IMR-90 (cell line): Measurements from ENCODE around the gene ZNF302. TPM values are rescaled to one million over a fixed set of nuclear protein-coding genes. Genes with fewer than 3 reads are reported as not detected.

Experiments
- ATAC-seq: fragments of 200-7000 bp; cut with Tn5 transposase; 2 replicates; pipeline ENCODE4 v1.9.1; 2020; ENCODE audit warnings: low read depth, mild to moderate bottlenecking, moderate library complexity
- BruUV-seq: library from RNA; stranded (reverse); fragments of 400-500 nt; replicated peaks from 2 replicates; lab custom pipeline; 2021; lab: Mats Ljungman, UMichigan
- CTCF ChIA-PET: fragments of 300-600 bp; formaldehyde crosslinking; extraction: SDS; loops from one replicate; lab custom pipeline; 2021; ENCODE audit warnings: antibody characterized with exemption; lab: Yijun Ruan, JAX
- POLR2A ChIA-PET: fragments of 300-600 bp; sonication (Branson Sonifier 250); formaldehyde crosslinking; loops from one replicate; lab custom pipeline; 2022; ENCODE audit warnings: antibody characterized with exemption; ENCODE audit not compliant: unreplicated experiment; lab: Charles Lee
- DNase-seq: peaks from one replicate; pipeline ENCODE4 v3.0.0; 2013
- H2AFZ ChIP-seq: replicated peaks from 2 replicates; pipeline ENCODE3; 2013; ENCODE audit warnings: low read length, mild to moderate bottlenecking; ENCODE audit not compliant: poor library complexity
- H2AK5ac ChIP-seq: 2 replicates; pipeline ENCODE4 v1.6.1; 2013; ENCODE audit warnings: low read depth, low read length, inconsistent platforms
- H2AK9ac ChIP-seq: replicated peaks from 2 replicates; pipeline ENCODE3; 2013; ENCODE audit warnings: mild to moderate bottlenecking, low read depth, low read length, moderate library complexity; ENCODE audit not compliant: poor library complexity
- H2BK120ac ChIP-seq: 2 replicates; pipeline ENCODE4 v1.6.1; 2013; ENCODE audit warnings: low read depth, low read length, inconsistent platforms
- H2BK15ac ChIP-seq: 3 replicates; pipeline ENCODE4 v1.6.1; 2013; ENCODE audit warnings: low read depth, low read length, inconsistent platforms
- H2BK20ac ChIP-seq: 2 replicates; pipeline ENCODE4 v1.6.1; 2013; ENCODE audit warnings: low read depth, mild to moderate bottlenecking, inconsistent platforms, low read length, moderate library complexity
- H2BK5ac ChIP-seq: 2 replicates; pipeline ENCODE4 v1.6.1; 2013; ENCODE audit warnings: mild to moderate bottlenecking, low read depth, low read length, inconsistent platforms; ENCODE audit not compliant: poor library complexity, severe bottlenecking
- H3K14ac ChIP-seq: replicated peaks from 2 replicates; pipeline ENCODE4 v1.6.1; 2013; ENCODE audit warnings: low read depth, low read length, inconsistent platforms
- H3K18ac ChIP-seq: 2 replicates; pipeline ENCODE4 v1.6.1; 2013; ENCODE audit warnings: low read depth, low read length, control low read depth
- H3K23ac ChIP-seq: 2 replicates; pipeline ENCODE4 v1.6.1; 2013; ENCODE audit warnings: low read depth, low read length, inconsistent platforms
- H3K27ac ChIP-seq: 2 replicates; pipeline ENCODE4 v1.5.1; 2013; ENCODE audit warnings: mild to moderate bottlenecking, control low read depth, low read length; ENCODE audit not compliant: insufficient read depth
- H3K27me3 ChIP-seq: 2 replicates; pipeline ENCODE4 v1.6.1; 2013; ENCODE audit warnings: low read length; ENCODE audit not compliant: control insufficient read depth, insufficient read depth
- H3K36me3 ChIP-seq: 2 replicates; pipeline ENCODE4 v1.6.1; 2013; ENCODE audit warnings: low read length, mixed read lengths; ENCODE audit not compliant: control insufficient read depth, insufficient read depth
- H3K4ac ChIP-seq: 2 replicates; pipeline ENCODE4 v1.6.1; 2013; ENCODE audit warnings: low read depth, low read length, inconsistent platforms
- H3K4me1 ChIP-seq: 2 replicates; pipeline ENCODE4 v1.6.1; 2013; ENCODE audit warnings: low read length, mixed read lengths; ENCODE audit not compliant: control insufficient read depth, insufficient read depth
- H3K4me2 ChIP-seq: 2 replicates; pipeline ENCODE4 v1.6.1; 2013; ENCODE audit warnings: low read depth, mild to moderate bottlenecking, control low read depth, low read length, moderate library complexity
- H3K4me3 ChIP-seq: 2 replicates; pipeline ENCODE4 v1.5.1; 2013; ENCODE audit warnings: low read depth, mild to moderate bottlenecking, control low read depth, low read length, moderate library complexity; ENCODE audit not compliant: insufficient read depth
- H3K56ac ChIP-seq: 2 replicates; pipeline ENCODE4 v1.6.1; 2013; ENCODE audit warnings: low read length, inconsistent platforms; ENCODE audit not compliant: insufficient read depth; ENCODE audit errors: extremely low read depth
- H3K79me1 ChIP-seq, 2 experiments: 2 replicates each; pipeline ENCODE4 v1.6.1; 2013; ENCODE audit warnings: low read length in 2 of 2, inconsistent platforms in 1 of 2, low read depth in 1 of 2
- H3K9ac ChIP-seq: 2 replicates; pipeline ENCODE4 v1.6.1; 2013; ENCODE audit warnings: low read depth, low read length, control low read depth
- H3K9me1 ChIP-seq: 2 replicates; pipeline ENCODE4 v1.6.1; 2013; ENCODE audit warnings: low read length, inconsistent platforms; ENCODE audit not compliant: insufficient read depth
- H3K9me3 ChIP-seq: 2 replicates; pipeline ENCODE4 v1.6.1; 2013; ENCODE audit warnings: low read length; ENCODE audit not compliant: control insufficient read depth, insufficient read depth
- H4K20me1 ChIP-seq: 2 replicates; pipeline ENCODE4 v1.6.1; 2013; ENCODE audit warnings: low read length, inconsistent platforms; ENCODE audit not compliant: insufficient read depth
- H4K5ac ChIP-seq: 2 replicates; pipeline ENCODE4 v1.6.1; 2013; ENCODE audit warnings: mild to moderate bottlenecking, low read depth, low read length, control low read depth
- H4K8ac ChIP-seq, 2 experiments: 2 replicates each; pipeline ENCODE4 v1.6.1; 2013; ENCODE audit warnings: low read depth in 2 of 2, low read length in 2 of 2, control low read depth in 1 of 2, inconsistent platforms in 1 of 2
- H4K91ac ChIP-seq: 2 replicates; pipeline ENCODE4 v1.6.1; 2013; ENCODE audit warnings: low read depth, low read length, inconsistent platforms; ENCODE audit not compliant: insufficient read depth
- MAFK ChIP-seq: IDR thresholded peaks from 2 replicates; pipeline ENCODE4 v1.6.1; 2012; ENCODE audit warnings: low read depth, low read length, improper control_type of control experiment
- POLR2A ChIP-seq: IDR thresholded peaks from 2 replicates; pipeline ENCODE4 v1.6.1; 2012; ENCODE audit warnings: mild to moderate bottlenecking, low read depth, low read length
- WGBS, 2 experiments: methylation state at CpG; one replicate each; pipeline versions ENCODE4 v1.1.5 to v1.1.7; 2013; ENCODE audit warnings: missing lambda C conversion rate in 2 of 2; ENCODE audit not compliant: insufficient read length in 1 of 2; ENCODE audit errors: extremely low coverage in 2 of 2; 5-methylcytosine and 5-hydroxymethylcytosine counted together
- dilution Hi-C: fragments of 300-500 bp; cut with HindIII; formaldehyde crosslinking; loops from one replicate; pipeline ENCODE4 v1.14.3; 2018; ENCODE audit warnings: low sequenced_read_pairs; ENCODE audit not compliant: unreplicated experiment
- in situ Hi-C: fragments of 300-500 bp; cut with MboI; formaldehyde crosslinking; loops from 3 replicates; pipeline ENCODE4 v1.14.3; 2019; ENCODE audit warnings: low sequenced_read_pairs, inconsistent platforms, mixed read lengths
- intact Hi-C: fragments of 100-400 bp; cut with micrococcal nuclease; formaldehyde crosslinking; loops from 2 replicates; pipeline ENCODE4 v1.10.0; 2022
- polyA plus RNA-seq, 3 experiments: library from polyadenylated mRNA; depleted of rRNA; stranded (reverse); fragments of >200 nt; gene quantifications; 2 replicates each; pipeline ENCODE4 v1.2.3, GENCODE V29; 2012; ENCODE audit warnings: low replicate concordance in 1 of 3
- total RNA-seq: library from RNA; depleted of rRNA; stranded (reverse); fragments of >200 nt; gene quantifications from 2 replicates; pipeline ENCODE4 v1.2.3, GENCODE V29; 2012

Gene ZNF302
- total and polyA plus RNA-seq, 2 of the 4 experiments (the other 2 are of a cell fraction), result 9.1 to 9.5 TPM

DNA sequence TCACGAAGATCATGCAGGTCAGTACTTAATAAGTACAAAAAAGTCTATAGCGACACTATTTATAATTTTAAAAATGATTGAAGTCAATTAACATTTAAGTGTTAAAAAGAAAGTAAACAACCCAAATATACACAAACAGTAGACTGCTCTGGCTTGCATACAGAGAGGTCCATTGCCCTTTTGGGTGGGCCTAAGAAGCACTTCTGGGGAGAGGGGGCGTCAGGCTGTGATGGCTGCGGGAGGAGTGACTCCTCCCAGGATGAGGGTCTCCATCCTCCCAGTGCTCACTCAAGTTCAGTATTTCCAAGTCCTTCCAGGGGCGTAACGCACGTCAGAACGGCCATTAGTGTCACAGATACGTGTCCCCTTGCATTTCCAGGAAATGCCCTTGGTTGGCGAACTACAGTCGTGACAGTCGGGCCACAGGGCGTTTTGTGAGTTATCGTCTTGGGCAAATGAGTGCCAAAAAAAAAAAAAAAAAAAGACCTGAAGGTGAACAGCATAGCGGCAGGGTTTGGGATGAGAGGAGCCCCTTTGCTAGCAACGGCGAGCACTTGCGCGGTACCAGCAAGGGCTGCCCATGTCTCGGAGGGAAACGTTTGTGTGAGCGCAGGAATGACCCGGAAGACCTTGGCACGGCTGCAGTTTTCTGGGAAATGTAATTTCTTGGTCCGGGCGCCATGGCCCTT lies 637 bp upstream of the ZNF302 start, which contains the start of gene SCGB2B2:
TSS of gene SCGB2B2 (minus strand) at position 463 of the 689 bp plus-strand sequence. CDS start 82,596 bp downstream, outside the sequence.
- Histone ChIP-seq H2BK20ac (no peak within 1 kb of the TSS), H3K9me1 (0 out of 2 replicates have a peak, but pooled peaks cover 6% of the 10 kb centered on the region), H2AK5ac (peak within 1 kb of the TSS; percentile 80), H3K4me1 (peaks cover 3% of the 10 kb centered on the region; the same call in 1 of the 2 replicates), H3K4me2 (peak within 1 kb of the TSS; percentile 82), H3K14ac (peak within 1 kb of the TSS; percentile 92), H2BK5ac (peak within 1 kb of the TSS; percentile 92), H2AFZ (peak within 1 kb of the TSS; percentile 100), H4K91ac (peak within 1 kb of the TSS; percentile 94), H3K9me3 (peaks cover 4% of the 10 kb centered on the region; the same call in 1 of the 2 replicates), H3K23ac (peak within 1 kb of the TSS; percentile 97), H3K9ac (peak within 1 kb of the TSS; percentile 92), H4K5ac (peak within 1 kb of the TSS; percentile 98), H3K36me3 (peaks cover 15% of the 10 kb centered on the region), H3K4ac (peak within 1 kb of the TSS; percentile 96), H2BK120ac (peak within 1 kb of the TSS; percentile 72), H3K56ac (peak within 1 kb of the TSS; percentile 92), H2AK9ac (peak within 1 kb of the TSS; percentile 97), H3K18ac (peak within 1 kb of the TSS; percentile 91), H3K79me1 (peaks cover 19 to 20% of the 10 kb centered on the region in 2 experiments), H3K4me3 (peak within 1 kb of the TSS; percentile 74), H4K8ac (peak within 1 kb of the TSS; percentile 96 to 100), H3K27me3 (no peaks in the 10 kb centered on the region), H3K27ac (peak within 1 kb of the TSS; percentile 97), H4K20me1 (no peaks in the 10 kb centered on the region), H2BK15ac (peak within 1 kb of the TSS; percentile 84; the same call in 1 of the 3 replicates)
- in situ Hi-C loops, result no loop called here
- intact Hi-C loops, result loop anchor here (1.0 kb wide), 2 partner anchors 10 to 57 kb away; partner anchors contain the start of gene ZNF181
- TF ChIP-seq POLR2A, result no peak
- no peak for TF ChIP-seq MAFK
- no TSS peak for BruUV-seq
- ChIA-PET CTCF (no interaction called here), POLR2A (interaction anchor here (1.0 kb wide), 1 partner anchor 35 kb away, joined by 3 read pairs; no protein-coding TSS in a partner anchor)
- dilution Hi-C loops, result no loop called here
- ATAC-seq (peak; percentile 74), DNase-seq (no peak)
- WGBS, 2 experiments, result 0% methylated on average over 4 of the region's 26 CpGs; no CpG with 5 or more reads in 1 of the 2 experiments
